ENCODE data around the gene PWWP2A. TPM values are rescaled to one million over a fixed set of nuclear protein-coding genes. Genes with fewer than 3 reads are reported as not detected.

PWWP2A gene
- total RNA-seq, 1 donor: 26.8 TPM

DNA sequence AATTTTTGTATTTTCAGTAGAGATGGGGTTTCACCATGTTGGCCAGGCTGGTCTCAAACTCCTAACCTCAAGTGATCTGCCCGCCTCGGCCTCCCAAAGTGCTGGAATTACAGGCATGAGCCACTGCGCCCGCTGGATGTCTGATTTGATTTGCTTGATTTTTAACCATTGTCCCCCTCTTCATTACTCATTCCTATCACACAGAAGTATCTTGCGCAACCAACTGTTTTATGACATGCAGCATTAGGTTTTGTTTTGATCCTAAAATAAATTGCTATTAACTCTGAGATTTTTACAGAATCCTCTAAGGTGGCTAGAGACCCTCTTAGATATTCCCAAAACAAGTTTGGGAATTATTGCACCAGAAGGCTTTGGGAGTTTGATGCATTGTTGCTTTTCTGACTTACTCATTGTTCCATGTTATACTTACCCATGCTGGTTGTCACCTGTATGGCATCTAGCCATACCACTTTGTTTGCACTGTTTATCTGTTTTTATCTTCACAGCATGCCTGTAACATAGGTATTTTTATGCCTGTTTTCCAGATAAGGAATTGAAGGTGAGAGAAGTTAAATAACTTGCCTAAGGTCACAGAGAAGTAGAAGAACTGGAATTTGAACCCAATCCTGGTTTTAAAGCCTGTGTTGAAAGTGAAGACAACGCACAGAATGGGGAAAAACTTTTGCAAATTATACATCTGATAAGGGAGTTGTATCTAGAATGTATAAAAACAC, 35.9 kb upstream of the PWWP2A start:
- Histone ChIP-seq H3K27me3 (ENCODE audit: insufficient read depth, low read length) (no peaks in the 10 kb centered on the region), H4K20me1 (ENCODE audit: insufficient read depth, low read length) (no peaks in the 10 kb centered on the region), H3K79me2 (ENCODE audit: insufficient read depth, low read length) (no peaks in the 10 kb centered on the region), H3K4me1 (ENCODE audit: insufficient read depth, low read length) (peaks cover 10% of the 10 kb centered on the region), H3K4me2 (ENCODE audit: insufficient read depth, low read length) (no peak overlapping the region), H3K9me3 (ENCODE audit: low read depth, low read length) (no peaks in the 10 kb centered on the region), H3K4me3 (ENCODE audit: insufficient read depth, low read length) (no peak overlapping the region), H3K27ac (ENCODE audit: low read depth, low read length) (no peak overlapping the region), H2AFZ (ENCODE audit: low read length) (no peak overlapping the region), H3K36me3 (ENCODE audit: insufficient read depth, low read length) (no peaks in the 10 kb centered on the region)
- TF ChIP-seq, protein P1, sequence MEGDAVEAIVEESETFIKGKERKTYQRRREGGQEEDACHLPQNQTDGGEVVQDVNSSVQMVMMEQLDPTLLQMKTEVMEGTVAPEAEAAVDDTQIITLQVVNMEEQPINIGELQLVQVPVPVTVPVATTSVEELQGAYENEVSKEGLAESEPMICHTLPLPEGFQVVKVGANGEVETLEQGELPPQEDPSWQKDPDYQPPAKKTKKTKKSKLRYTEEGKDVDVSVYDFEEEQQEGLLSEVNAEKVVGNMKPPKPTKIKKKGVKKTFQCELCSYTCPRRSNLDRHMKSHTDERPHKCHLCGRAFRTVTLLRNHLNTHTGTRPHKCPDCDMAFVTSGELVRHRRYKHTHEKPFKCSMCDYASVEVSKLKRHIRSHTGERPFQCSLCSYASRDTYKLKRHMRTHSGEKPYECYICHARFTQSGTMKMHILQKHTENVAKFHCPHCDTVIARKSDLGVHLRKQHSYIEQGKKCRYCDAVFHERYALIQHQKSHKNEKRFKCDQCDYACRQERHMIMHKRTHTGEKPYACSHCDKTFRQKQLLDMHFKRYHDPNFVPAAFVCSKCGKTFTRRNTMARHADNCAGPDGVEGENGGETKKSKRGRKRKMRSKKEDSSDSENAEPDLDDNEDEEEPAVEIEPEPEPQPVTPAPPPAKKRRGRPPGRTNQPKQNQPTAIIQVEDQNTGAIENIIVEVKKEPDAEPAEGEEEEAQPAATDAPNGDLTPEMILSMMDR (IDR thresholded peaks at IDR 0.05; ENCODE audit: extremely low read depth, low read depth, low read length): no peak
- no peak for DNase-seq (ENCODE audit: insufficient read length, low spot score, missing footprints)

DNA sequence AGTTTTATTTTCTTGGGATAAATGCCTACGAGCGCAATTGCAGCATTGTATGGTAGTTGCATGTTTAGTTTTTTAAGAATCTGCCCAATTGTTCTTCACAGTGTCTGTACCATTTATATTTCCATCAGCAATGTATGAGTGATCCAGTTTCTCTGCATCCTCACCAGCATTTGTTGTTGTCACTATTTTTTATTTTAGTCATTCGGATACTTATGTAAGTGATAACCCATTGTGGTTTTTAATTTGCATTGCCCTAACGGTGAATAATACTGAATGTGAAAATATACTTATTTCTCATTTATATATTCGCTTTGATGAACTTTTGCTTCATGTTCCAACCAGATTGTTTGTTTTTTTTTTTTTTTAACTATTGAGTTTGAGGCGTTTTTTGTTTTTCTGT, 33.7 kb upstream of the PWWP2A start:
- no peak for DNase-seq (ENCODE audit: insufficient read length, low spot score, missing footprints)
- Histone ChIP-seq H3K4me2 (ENCODE audit: insufficient read depth, low read length) (no peak overlapping the region), H4K20me1 (ENCODE audit: insufficient read depth, low read length) (no peaks in the 10 kb centered on the region), H2AFZ (ENCODE audit: low read length) (no peak overlapping the region), H3K9me3 (ENCODE audit: low read depth, low read length) (no peaks in the 10 kb centered on the region), H3K79me2 (ENCODE audit: insufficient read depth, low read length) (no peaks in the 10 kb centered on the region), H3K36me3 (ENCODE audit: insufficient read depth, low read length) (no peaks in the 10 kb centered on the region), H3K4me1 (ENCODE audit: insufficient read depth, low read length) (peaks cover 4% of the 10 kb centered on the region), H3K27me3 (ENCODE audit: insufficient read depth, low read length) (no peaks in the 10 kb centered on the region), H3K4me3 (ENCODE audit: insufficient read depth, low read length) (no peak overlapping the region), H3K27ac (ENCODE audit: low read depth, low read length) (no peak overlapping the region)
- TF ChIP-seq, protein P1 (IDR thresholded peaks at IDR 0.05; ENCODE audit: extremely low read depth, low read depth, low read length): no peak

DNA sequence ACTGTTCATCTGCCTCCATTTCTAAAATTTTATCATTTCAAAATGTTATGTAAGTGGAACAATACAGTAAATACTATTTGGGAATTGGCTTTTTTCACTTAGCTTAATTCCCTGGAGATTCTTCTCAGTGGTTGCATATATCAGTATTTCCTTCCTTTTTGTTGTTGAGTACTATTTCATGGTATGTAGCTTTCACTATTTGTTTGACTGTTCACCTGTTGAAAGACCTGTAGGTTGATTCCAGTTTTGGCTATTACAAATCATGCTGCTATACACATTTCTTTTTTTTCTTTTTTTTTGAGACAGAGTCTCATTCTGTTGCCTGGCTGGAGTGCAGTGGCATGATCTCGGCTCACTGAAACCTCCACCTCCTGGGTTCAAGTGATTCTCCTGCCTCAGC, 33.0 kb upstream of the PWWP2A start:
- Histone ChIP-seq H3K27ac (ENCODE audit: low read depth, low read length) (no peak overlapping the region), H3K79me2 (ENCODE audit: insufficient read depth, low read length) (no peaks in the 10 kb centered on the region), H3K4me3 (ENCODE audit: insufficient read depth, low read length) (no peak overlapping the region), H3K4me1 (ENCODE audit: insufficient read depth, low read length) (peaks cover 4% of the 10 kb centered on the region), H3K27me3 (ENCODE audit: insufficient read depth, low read length) (no peaks in the 10 kb centered on the region), H2AFZ (ENCODE audit: low read length) (no peak overlapping the region), H4K20me1 (ENCODE audit: insufficient read depth, low read length) (no peaks in the 10 kb centered on the region), H3K9me3 (ENCODE audit: low read depth, low read length) (no peaks in the 10 kb centered on the region), H3K36me3 (ENCODE audit: insufficient read depth, low read length) (no peaks in the 10 kb centered on the region), H3K4me2 (ENCODE audit: insufficient read depth, low read length) (no peak overlapping the region)
- TF ChIP-seq, protein P1 (IDR thresholded peaks at IDR 0.05; ENCODE audit: extremely low read depth, low read depth, low read length): no peak
- no peak for DNase-seq (ENCODE audit: insufficient read length, low spot score, missing footprints)

DNA sequence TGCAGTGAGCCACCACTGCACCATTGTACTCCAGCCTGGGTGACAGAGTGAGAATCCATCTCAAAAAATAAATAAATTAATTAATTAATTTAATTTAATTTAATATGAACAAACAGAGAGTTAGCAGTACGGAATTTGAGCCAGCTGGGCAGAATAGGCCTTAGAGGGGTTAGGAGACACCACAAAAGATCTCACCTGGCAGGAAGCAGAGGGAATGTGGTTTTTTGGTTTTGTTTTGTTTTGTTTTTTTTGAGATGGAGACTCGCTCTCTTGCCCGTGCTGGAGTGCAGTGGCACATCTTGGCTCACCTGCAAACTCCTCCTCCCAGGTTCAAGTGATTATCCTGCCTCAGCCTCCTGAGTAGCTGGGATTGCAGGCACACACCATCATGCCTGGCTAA, 31.8 kb upstream of the PWWP2A start:
- TF ChIP-seq, protein P1 (IDR thresholded peaks at IDR 0.05; ENCODE audit: extremely low read depth, low read depth, low read length): no peak
- Histone ChIP-seq H3K79me2 (ENCODE audit: insufficient read depth, low read length) (no peaks in the 10 kb centered on the region), H3K4me2 (ENCODE audit: insufficient read depth, low read length) (no peak overlapping the region), H4K20me1 (ENCODE audit: insufficient read depth, low read length) (no peaks in the 10 kb centered on the region), H3K27ac (ENCODE audit: low read depth, low read length) (no peak overlapping the region), H3K9me3 (ENCODE audit: low read depth, low read length) (no peaks in the 10 kb centered on the region), H3K4me1 (ENCODE audit: insufficient read depth, low read length) (peaks cover 4% of the 10 kb centered on the region), H2AFZ (ENCODE audit: low read length) (no peak overlapping the region), H3K27me3 (ENCODE audit: insufficient read depth, low read length) (no peaks in the 10 kb centered on the region), H3K4me3 (ENCODE audit: insufficient read depth, low read length) (no peak overlapping the region), H3K36me3 (ENCODE audit: insufficient read depth, low read length) (no peaks in the 10 kb centered on the region)
- DNase-seq (ENCODE audit: insufficient read length, low spot score, missing footprints): no peak
